KOPT-K1 (cell line): ENCODE measurements around the gene ANKRD23.
"Not testable (repeated sequence)": the region's sequence is repeated elsewhere in the genome, so short reads cannot be mapped to it uniquely, and the experiment has no call there.

Source experiments
- H3K27ac ChIP-seq: fragments of 200-600 bp; sonication (generic); 2 replicates; pipeline ENCODE4 v1.5.1; 2016; ENCODE audit warnings: antibody characterized with exemption, mild to moderate bottlenecking, low read depth, low read length; ENCODE audit not compliant: poor library complexity, severe bottlenecking
- H3K36me3 ChIP-seq: fragments of 200-600 bp; sonication (generic); 2 replicates; pipeline ENCODE4 v1.5.1; 2017; ENCODE audit warnings: antibody characterized with exemption, mild to moderate bottlenecking, low read length, moderate library complexity; ENCODE audit not compliant: insufficient read depth
- H3K9me3 ChIP-seq: fragments of 200-600 bp; sonication (generic); 2 replicates; pipeline ENCODE4 v1.5.1; 2017; ENCODE audit warnings: antibody characterized with exemption, low read length, mild to moderate bottlenecking; ENCODE audit not compliant: insufficient read depth, poor library complexity, severe bottlenecking

Gene ANKRD23

DNA sequence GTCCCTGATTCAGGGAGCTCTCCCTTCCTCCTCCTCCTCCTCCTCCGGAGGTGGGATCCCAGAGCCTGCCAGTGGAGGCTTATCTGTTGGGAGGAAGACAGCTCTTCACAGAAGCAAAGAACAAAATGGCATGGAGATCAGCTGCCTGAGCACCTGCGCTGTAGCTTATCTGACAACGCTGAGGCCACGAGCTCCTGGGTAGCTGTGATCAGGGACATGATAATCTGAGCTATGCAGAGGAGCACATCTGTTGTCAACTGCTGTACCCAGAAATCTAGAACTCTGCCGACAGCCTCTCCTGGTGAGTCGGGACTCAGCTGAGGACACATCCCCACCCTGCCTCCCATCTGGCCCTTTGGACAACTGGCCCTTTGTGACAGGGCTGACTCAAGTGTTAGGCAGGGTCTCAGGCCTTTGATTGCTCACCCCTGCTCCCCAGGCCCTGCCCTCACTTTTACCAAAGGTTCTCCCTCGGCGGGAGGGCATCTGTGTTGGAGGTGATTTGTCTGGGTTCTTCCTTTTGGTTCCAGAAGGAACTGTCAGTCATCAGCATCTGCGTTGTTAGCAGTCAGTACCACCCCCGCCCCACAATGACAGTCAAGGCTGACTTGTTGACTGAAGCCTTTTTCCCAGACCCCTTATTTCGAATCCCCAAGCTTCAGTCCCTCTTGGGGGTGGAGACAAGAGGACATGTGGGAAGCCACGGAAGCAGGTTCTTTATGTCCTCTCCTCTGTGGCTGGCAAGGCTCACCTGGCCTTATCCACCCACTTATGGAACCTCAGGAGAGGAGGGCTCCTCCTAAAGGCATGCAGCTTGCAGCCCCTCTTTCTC lies 33.7 kb downstream of the ANKRD23 start:
- Histone ChIP-seq H3K36me3 (peaks cover 12% of the 10 kb centered on the region; the same call in 1 of the 2 replicates), H3K9me3 (no peaks in the 10 kb centered on the region), H3K27ac (peak overlapping the region; percentile 52)

DNA sequence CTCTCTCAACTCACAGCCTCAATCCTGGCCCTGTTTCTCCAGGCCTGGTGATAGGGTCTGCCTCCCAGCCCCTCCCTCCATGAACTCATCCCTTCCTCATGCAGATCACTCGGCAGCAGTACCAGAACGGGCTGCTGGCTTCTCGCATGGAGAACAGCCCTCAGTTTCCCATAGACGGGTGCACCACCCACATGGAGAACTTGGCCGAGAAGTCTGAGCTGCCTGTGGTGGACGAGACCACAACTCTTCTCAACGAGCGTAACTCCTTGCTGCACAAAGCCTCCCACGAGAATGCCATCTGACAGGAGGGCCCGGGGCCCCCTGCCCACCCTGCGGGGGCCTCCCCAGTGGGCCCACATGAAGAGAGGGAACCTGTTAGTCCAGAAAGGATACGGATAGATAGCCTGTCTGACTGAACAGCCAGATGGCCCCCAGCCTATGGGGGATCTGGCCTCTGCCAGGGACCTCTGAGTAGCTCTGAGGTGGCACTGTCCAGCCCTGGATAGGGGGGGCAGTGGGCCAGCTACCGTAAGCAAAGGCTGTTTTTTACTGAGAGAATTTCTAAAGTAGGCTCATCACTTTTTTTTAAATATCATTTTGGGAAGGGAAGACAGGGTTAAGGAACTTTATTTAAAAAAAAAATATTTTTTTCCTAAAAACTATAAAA lies 34.5 kb downstream of the ANKRD23 start:
- Histone ChIP-seq H3K36me3 (peaks cover 12% of the 10 kb centered on the region; the same call in 1 of the 2 replicates), H3K27ac (peak overlapping the region; percentile 52), H3K9me3 (no peaks in the 10 kb centered on the region)

DNA sequence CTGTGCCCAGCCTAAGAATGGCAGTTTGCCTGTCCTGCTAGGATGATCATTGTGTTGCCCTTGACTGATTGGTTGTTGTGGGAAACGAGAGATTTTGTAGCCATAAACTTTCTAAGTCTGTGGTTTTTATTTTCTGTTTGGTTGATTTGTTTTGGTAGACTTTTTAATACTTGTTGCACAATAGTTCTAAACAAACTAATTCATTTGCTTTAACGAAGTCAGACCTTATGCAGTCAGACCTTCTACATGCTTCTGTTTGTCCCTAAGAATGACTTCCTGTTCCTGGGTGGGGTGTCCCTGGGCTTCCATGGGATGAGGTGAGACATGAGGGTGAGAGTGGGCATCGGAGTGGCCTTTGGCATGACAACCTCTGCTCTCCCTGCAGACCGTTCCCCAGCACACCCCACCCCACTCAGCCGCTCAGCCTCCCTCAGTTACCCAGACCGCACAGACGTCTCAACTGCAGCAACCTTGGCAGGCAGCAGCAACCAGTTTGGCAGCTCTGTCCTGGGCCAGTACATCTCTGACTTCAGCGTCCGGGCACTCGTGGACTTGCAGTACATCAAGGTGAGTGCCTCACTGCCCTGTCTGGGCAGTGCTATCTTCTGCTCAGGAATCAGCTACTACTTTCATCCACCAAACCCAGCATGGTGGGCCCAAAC lies 35.5 kb downstream of the ANKRD23 start:
- Histone ChIP-seq H3K9me3 (no peaks in the 10 kb centered on the region), H3K27ac (no peak overlapping the region), H3K36me3 (peaks cover 12% of the 10 kb centered on the region; the same call in 1 of the 2 replicates)

DNA sequence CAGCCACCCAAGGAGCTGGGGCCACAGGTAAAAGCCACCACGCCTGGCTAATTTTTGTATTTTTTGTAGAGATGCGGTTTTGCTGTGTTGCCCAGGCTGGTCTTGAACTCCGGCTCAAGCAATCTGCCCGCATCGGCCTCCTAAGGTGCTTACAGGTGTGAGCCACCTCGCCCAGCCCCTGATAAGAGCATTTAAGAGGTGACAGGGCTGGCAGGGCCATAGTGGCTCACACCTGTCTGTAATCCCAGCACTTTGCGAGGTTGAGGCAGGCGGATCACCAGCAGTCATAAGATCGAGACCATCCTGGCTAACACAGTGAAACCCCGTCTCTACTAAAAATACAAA lies 36.7 kb downstream of the ANKRD23 start:
- H3K36me3 ChIP-seq = peaks cover 4% of the 10 kb centered on the region; the same call in 1 of the 2 replicates
- H3K9me3 ChIP-seq = no peaks in the 10 kb centered on the region
- peak overlapping the region; percentile 45 for H3K27ac ChIP-seq

DNA sequence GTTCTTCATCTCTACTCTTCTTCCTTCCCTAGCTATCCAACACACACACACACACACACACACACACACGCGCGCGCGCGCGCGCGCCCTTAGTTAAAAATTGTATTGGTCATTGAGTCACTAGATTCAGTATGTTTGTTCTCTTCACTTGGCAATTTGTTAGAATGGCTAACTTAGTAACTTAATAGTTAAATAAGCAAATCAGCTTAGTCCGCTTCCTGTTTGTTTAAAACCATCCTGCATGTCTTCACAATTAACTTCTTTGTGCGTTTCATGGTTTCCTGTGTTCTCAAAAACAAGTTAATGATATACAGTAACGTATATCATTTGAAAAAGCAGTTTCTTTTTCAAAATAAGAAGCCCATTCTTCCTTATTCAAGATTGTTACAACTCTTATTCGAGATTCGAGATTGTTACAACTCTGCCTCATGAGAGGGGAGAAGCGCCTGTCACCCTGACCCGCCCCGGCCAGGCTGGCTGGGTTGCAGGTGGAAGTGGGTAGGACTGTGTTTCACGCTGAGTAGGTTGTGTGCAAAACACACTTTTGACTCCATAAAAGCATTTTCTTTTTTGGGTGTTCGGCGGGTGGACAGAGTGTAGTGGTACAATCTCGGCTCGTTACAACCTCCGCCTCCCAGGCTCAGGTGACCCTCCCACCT lies 37.2 kb downstream of the ANKRD23 start:
- Histone ChIP-seq H3K36me3 (peaks cover 9% of the 10 kb centered on the region; the same call in 1 of the 2 replicates), H3K27ac (peak overlapping the region; percentile 45), H3K9me3 (no peaks in the 10 kb centered on the region)

DNA sequence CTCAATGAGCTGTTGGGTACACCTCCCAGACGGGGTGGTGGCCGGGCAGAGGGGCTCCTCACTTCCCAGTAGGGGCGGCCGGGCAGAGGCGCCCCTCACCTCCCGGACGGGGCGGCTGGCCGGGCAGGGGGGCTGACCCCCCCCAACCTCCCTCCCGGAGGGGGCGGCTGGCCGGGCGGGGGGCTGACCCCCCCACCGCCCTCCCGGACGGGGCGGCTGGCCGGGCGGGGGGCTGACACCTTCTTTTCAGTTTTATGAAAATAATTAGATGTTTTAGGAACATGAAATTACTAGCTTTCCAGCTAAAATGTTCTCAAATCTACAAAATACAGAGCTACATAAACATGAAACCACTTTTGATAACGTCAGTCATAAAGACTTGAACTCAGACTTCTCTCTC lies 37.9 kb downstream of the ANKRD23 start:
- peak overlapping the region; percentile 45 for H3K27ac ChIP-seq
- H3K36me3 ChIP-seq = peaks cover 14% of the 10 kb centered on the region; the same call in 1 of the 2 replicates
- H3K9me3 ChIP-seq = not testable (repeated sequence)

DNA sequence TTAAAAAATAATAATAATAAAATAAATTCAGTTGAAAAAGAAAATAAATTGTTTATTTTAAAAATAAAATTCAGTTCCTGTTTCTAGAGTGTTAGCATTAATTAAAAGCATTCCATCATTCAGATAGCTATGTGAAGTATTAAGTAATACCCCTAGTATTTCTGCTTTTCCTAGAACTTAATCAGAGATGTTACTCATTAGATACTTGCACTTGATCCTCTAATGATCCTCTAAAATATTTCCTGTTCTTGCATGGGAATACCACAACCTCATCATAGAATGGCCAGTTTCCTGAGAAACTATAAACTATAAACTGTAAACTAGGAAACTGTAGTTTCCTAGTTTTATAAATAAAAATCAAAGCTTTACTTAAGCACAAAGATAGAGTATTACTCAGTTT lies 38.8 kb downstream of the ANKRD23 start:
- no peak overlapping the region for H3K27ac ChIP-seq
- H3K9me3 ChIP-seq = no peaks in the 10 kb centered on the region
- H3K36me3 ChIP-seq = peaks cover 14% of the 10 kb centered on the region; the same call in 1 of the 2 replicates

DNA sequence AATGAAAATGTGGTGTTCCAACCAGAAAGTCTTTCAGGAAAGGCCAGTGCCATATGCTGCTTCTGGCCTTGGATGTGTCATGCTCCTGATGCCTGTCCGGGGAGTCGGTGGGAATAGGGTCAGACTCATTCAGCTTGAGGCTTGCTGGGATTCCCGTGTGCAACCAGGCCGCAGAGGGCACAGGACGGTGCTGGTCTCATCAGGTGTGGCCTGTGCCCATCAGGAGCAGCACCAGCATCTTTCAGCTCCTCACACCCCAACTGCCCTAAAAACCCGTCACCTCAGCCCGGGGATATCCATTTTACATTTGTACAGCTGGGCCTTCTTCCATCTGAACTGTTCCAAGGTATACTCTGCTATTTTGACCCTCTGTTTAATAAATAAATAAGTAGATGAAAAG lies 41.1 kb downstream of the ANKRD23 start:
- no peaks in the 10 kb centered on the region for H3K9me3 ChIP-seq
- peaks cover 18% of the 10 kb centered on the region; the same call in 1 of the 2 replicates for H3K36me3 ChIP-seq
- no peak overlapping the region for H3K27ac ChIP-seq

DNA sequence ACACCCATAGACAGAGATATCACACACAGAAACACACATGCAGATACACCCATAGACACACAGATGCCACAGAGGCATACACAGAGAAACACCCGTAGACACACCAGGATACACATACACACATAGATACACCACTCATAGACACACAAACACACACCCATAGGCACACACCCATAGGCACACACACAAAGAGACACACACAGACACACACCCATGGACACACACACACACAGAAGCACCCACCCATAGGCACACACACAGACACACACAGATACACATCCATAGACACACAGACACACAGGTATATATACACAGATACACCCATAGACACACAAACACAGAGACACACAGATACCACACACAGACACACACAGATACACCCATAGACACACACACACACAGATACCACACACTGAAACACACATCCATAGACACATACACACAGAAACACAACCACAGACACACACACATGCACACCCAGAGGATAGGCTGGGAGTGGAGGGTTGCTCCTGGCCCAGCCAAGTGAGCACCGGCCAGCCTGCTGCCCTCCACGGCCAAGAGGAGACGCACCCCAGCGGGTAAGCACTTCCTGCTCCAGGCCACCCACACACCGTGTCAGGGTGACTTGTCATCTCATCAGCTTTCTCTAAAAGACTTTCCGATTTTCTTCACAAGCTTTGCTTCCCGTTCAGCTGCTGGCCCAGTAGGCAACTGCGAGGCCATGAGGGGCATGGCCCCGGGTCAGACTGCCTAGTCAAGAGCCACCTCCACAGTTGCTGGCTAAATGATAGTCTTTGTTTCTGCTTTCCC lies 41.8 kb downstream of the ANKRD23 start:
- H3K36me3 ChIP-seq = peaks cover 18% of the 10 kb centered on the region; the same call in 1 of the 2 replicates
- H3K9me3 ChIP-seq = no peaks in the 10 kb centered on the region
- no peak overlapping the region for H3K27ac ChIP-seq

DNA sequence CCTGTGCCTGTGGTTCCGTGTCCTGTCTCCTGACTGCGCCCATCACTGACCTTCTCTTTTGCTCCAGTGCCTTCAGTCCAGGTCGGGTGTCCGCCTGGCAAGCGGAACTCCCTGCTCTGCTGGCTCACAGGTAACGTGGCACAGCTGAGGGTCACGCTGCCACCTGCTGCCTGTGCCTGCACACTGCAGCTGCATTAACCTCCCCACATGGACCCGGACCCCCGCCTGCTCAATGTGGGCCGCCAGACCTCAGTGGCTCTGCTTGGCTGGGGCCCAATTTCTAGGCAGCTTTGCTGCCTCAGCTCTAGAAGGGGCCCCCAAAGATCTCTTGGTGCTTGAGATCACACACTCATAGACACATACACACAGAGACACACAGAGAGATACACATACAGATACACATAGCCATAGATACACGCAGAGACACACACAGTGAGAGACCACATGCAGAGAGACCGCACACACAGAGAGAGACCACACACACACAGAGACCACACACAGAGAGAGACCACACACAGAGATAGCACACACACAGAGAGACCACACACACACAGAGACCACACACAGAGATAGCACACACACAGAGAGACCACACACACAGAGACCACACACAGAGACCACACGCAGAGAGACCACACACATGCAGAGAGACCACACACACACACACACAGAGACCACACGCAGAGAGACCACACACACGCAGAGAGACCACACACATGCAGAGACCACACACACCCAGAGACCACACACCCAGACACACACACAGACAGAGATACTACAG lies 42.6 kb downstream of the ANKRD23 start:
- Histone ChIP-seq H3K27ac (peak overlapping the region; percentile 66), H3K36me3 (peaks cover 18% of the 10 kb centered on the region; the same call in 1 of the 2 replicates), H3K9me3 (no peaks in the 10 kb centered on the region)

DNA sequence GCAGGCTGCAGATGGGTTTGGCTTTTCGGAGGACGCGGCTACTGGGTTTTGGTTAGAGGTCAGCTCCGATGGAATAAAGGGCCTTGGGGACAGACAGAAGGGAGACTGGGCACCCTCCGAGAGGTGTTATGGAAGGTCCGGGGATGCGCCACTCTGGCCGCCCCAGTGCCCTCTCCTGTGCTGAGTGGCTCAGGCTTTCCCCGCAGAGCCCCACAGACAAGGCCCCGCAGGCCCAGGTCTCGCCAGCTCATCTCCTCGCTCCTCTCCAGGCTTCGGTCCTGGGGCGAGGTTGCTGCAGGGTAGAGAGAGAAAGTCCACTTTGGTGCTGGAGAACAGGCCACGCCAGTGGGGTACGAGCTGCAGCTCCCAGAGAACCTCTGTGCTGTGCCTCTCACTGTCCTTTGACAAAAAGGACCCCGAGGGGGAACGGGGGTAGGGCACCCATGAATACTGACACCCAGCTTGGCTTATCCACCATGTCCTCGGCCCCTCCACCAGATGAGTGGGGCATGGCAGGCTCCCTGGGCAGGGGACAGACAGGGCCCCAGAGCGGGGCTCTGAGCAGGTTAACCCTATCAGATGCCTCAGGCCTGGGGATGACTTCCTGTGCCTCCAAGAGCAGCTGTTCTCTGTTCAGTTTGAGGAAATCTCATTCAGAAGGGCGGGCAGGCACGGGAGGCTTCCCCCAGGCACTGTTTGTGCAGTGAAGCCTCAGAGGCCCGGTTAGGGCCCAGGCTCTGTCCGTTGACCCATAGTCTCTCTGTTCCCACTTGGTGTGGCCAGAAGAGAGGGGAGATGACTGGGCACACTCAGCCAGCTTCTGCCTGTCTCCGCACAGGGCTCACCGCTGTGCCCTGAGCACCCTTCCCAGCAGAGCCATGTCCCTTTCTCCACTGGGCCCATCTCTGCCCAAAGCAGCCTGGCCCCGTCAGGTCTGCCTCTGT lies 43.5 kb downstream of the ANKRD23 start:
- Histone ChIP-seq H3K9me3 (no peaks in the 10 kb centered on the region), H3K27ac (peak overlapping the region; percentile 66), H3K36me3 (peaks cover 18% of the 10 kb centered on the region; the same call in 1 of the 2 replicates)

DNA sequence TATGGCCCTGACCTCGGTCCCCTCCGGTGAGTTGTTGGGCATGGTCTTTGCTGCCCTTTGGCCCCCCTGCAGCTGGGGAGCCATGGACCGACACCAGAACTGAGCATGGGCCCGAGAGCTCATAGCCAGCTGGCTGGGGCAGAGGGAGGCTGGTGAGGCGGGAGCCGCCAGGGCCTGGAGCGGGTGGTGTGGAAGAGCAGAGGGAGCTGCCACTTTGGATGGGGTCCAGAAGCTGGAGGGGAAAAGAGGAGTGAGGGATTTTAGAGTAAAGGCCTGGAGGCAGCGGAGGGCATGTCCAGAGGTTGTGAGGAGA lies 44.2 kb downstream of the ANKRD23 start:
- Histone ChIP-seq H3K9me3 (no peaks in the 10 kb centered on the region), H3K36me3 (peaks cover 18% of the 10 kb centered on the region; the same call in 1 of the 2 replicates), H3K27ac (peak overlapping the region; percentile 66)
